HG03039 (cell line): ENCODE measurements around the gene CS.
"Not testable (repeated sequence)": the region's sequence is repeated elsewhere in the genome, so short reads cannot be mapped to it uniquely, and the experiment has no call there.

Experiments used
- ATAC-seq: cut with Tn5 transposase; IDR thresholded peaks from one replicate; pipeline ENCODE4 v1.9.1; 2021; ENCODE audit warnings: mild to moderate bottlenecking, moderate library complexity; ENCODE audit not compliant: unreplicated experiment

The CS gene

GRCh38 chr12:56282579-56282978, 17.6 kb downstream of the CS start:
- ATAC-seq, result no peak

GRCh38 chr12:56282030-56282429, 18.1 kb downstream of the CS start:
- no peak for ATAC-seq

- ATAC-seq, result no peak
Observed at GRCh38 chr12:56280849-56281248, 19.3 kb downstream of the CS start.

- ATAC-seq, result no peak
Observed at GRCh38 chr12:56278905-56279304, 21.2 kb downstream of the CS start.

- no peak for ATAC-seq
Observed at GRCh38 chr12:56274299-56274698, 25.8 kb downstream of the CS start.

GRCh38 chr12:56272468-56272867, 27.7 kb downstream of the CS start:
- ATAC-seq, result not testable (repeated sequence)

- no peak for ATAC-seq
Observed at GRCh38 chr12:56271031-56271430, 29.1 kb downstream of the CS start.

- ATAC-seq, result no peak
Observed at GRCh38 chr12:56267443-56268071, 32.6 kb downstream of the CS start.

GRCh38 chr12:56266693-56267442, 33.3 kb downstream of the CS start, which contains the start of gene COQ10A:
COQ10A (plus strand) TSS chr12:56266942; CDS start chr12:56267119, 177 bp downstream.
- ATAC-seq, result peak; percentile 86

GRCh38 chr12:56266068-56266692, 34.0 kb downstream of the CS start:
- not testable (repeated sequence) for ATAC-seq

GRCh38 chr12:56262955-56263354, 37.2 kb downstream of the CS start:
- not testable (repeated sequence) for ATAC-seq

- ATAC-seq, result no peak
Observed at GRCh38 chr12:56261503-56262232, 38.5 kb downstream of the CS start.

GRCh38 chr12:56260921-56261320, 39.2 kb downstream of the CS start:
- ATAC-seq, result no peak

GRCh38 chr12:56260380-56260779, 39.8 kb downstream of the CS start:
- no peak for ATAC-seq

GRCh38 chr12:56258820-56259183, 41.3 kb downstream of the CS start:
- no peak for ATAC-seq

GRCh38 chr12:56258068-56258819, 41.9 kb downstream of the CS start, which contains the start of gene ANKRD52:
ANKRD52 (minus strand) TSS chr12:56258384; CDS start chr12:56258269, 115 bp downstream.
- ATAC-seq, result peak; percentile 73

GRCh38 chr12:56257491-56258067, 42.6 kb downstream of the CS start:
- no peak for ATAC-seq

GRCh38 chr12:56257071-56257470, 43.1 kb downstream of the CS start:
- no peak for ATAC-seq

GRCh38 chr12:56256326-56256960, 43.7 kb downstream of the CS start:
- ATAC-seq, result no peak

- no peak for ATAC-seq
Observed at GRCh38 chr12:56255671-56256070, 44.5 kb downstream of the CS start.
